RPMI7951 (cell line): Measurements from ENCODE around the gene CD300A. TPM values are rescaled to one million over a fixed set of nuclear protein-coding genes. Genes with fewer than 3 reads are reported as not detected.
A peak's percentile ranks its signal among the peaks of the same experiment; 100 is the strongest.
"Not testable (repeated sequence)": the region's sequence is repeated elsewhere in the genome, so short reads cannot be mapped to it uniquely, and the experiment has no call there.

ENCODE experiments used
- DNase-seq: peaks from one replicate; pipeline ENCODE4 v3.0.0-alpha.2; 2012; ENCODE audit warnings: low read depth
- total RNA-seq: library from RNA; depleted of rRNA; stranded (reverse); fragments of >200 nt; shearing (Covaris generic); gene quantifications from 2 replicates; pipeline ENCODE4 v1.2.3, GENCODE V29; 2014

Gene CD300A
- total RNA-seq, 1 experiment from 2014 or later = not detected

- peak; percentile 38 for DNase-seq
Observed at GRCh38 chr17:74478420-74479100, 12.1 kb downstream of the CD300A start.

DNA sequence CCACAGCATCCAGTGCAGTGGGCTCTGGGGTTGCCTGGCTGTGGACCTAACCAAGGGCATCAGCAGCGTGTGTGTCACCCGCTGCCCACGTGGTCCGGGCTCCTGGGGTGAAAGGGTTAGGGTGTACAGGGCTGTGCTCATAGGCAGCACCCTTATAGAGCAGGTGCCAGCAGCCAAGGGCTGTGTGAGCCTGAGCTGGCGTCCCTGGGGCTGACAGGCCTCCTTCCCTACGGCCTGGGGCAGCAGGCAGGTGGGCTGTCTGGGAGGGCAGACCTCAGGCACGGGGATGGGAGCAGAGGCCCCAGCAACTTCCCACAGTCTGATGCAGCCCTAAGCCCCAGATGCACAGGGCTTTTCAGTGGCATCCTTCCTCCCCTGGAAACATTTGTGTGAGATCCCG is 13.9 kb downstream of the CD300A start:
- no peak for DNase-seq

DNA sequence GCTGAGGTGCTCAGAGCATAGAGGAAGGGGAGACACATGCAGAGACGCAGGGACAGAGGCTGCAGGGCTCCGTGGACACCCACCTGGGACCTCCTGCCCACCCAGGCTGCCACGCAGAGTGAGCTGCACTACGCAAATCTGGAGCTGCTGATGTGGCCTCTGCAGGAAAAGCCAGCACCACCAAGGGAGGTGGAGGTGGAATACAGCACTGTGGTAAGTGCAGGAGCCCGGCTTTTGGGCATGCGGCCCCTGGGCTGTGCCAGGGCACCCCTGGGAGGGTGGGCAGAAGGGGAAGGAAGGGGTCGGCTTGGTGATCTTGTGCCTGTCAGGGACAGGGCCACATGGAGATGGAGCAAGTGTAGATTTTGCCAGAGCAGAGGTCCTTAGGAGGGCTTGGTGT is 15.2 kb downstream of the CD300A start:
- no peak for DNase-seq

- no peak for DNase-seq
Observed at GRCh38 chr17:74484066-74484465, 17.6 kb downstream of the CD300A start.

DNA sequence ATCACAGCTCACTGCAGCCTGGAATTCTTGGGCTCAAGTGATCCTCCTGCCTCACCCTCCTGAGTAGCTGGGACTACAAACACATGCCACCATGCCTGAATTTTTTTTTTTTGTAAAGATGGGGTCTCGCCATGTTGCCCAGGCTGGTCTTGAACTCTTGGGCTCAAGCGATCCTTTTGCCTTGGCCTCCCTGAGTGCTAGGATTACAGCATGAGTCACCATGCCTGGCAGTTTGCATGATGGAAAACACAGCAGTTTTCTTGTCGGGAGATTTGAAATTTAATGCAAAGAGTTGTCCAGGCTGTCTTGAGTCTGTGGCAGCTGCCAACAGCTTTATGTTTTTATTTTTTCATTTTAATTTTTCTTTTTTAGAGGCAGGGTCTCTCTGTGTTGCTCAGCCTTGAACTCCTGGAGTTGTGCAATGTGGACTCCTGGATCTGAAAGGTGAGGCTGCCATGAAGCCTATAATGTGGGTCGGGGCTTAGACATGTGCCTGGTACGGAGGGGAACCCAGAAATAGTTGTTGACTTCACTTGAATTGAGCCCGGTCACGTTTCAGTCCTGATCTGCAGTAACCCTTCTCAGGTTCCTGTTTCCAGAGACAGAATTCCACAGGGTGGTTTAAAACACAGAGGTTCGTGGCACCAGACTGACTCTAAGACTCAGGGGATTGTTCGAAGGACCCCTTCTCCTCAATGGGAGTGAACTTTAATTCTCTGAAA is 18.7 kb downstream of the CD300A start:
- DNase-seq = no peak

- no peak for DNase-seq
Observed at GRCh38 chr17:74485841-74486240, 19.4 kb downstream of the CD300A start.

DNA sequence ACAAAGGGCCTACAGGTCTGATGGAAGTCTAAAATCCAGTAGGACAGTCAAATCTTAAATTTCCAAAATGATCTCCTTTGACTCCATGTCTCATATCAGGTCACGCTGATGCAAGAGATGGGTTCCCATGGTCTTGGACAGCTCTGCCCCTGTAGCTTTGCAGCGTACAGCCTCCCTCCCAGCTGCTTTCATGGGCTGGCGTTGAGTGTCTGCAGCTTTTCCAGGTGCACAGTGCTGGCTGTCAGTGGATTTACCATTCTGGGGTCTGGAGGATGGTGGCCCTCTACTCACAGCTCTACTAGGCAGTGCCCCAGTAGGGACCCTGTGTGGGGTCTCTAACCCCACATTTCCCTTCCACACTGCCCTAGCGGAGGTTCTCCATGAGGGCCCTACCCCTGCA is 21.8 kb downstream of the CD300A start:
- not testable (repeated sequence) for DNase-seq

GRCh38 chr17:74490716-74491115 is 24.3 kb downstream of the CD300A start:
- no peak for DNase-seq

DNA sequence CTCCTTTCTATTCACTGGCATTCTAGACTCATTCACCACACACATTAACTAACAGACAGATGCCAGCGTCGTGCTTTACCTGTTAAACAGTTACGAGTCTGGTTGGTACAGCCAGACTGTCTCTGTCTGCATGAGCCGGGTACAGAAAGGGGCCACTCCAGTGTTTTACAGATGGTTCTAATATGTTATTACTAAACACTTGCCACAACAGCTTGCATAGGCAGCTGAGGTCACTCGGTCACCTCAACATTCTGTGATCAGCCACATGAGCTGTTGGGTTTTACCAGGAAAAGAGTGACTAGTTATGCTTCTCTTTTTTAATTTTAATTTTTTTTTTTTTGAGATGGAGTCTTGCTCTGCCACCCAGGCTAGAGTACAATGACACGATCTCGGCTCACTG is 25.2 kb downstream of the CD300A start:
- DNase-seq = no peak

DNA sequence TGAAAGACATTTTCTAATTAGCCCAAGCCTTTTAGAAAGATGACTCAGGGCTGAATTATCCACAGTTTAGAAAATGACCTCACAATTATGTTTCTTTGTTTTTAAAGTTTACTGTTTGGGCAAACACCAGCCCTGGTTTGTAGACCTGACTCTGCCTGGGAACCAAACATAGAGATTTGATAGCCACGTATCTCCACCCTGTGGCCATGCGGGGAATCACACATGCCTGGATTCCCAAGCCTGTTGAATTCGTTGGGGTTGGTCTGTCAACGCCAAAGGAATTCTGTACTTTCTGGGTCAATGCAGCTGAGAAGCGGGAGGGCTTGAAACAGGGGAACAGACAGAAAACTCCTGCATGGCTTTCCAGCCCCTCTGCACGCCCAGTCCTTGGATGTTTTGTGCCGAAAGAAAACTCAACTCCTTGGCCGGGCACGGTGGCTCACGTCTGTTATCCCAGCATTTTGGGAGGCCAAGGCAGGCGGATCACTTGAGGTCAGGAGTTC is 26.9 kb downstream of the CD300A start:
- peak; percentile 61 for DNase-seq

GRCh38 chr17:74497471-74497870 is 31.0 kb downstream of the CD300A start:
- DNase-seq = no peak

GRCh38 chr17:74499992-74500391 is 33.6 kb downstream of the CD300A start:
- DNase-seq = no peak

DNA sequence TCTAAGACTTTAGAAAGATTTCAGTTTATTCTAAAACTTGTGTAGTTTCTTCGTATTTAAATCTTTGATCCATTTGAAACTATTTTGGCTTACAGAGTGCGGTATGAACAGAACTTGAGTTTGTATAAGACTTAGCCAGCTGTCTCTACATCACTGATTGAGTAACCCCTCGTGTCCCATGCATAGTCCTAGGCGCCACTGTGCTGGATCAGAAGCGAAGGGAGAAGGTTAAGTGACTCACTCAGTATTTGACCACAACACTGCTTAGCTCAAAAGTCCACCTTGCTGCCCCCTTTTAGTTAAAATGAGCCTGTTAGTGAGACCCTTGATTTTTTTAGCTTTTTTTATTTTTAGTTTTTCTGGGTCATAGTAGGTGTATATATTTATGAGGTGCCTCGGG is 36.4 kb downstream of the CD300A start:
- peak; percentile 29 for DNase-seq

- peak; percentile 24 for DNase-seq
Observed at GRCh38 chr17:74503949-74504348, 37.5 kb downstream of the CD300A start.

GRCh38 chr17:74508156-74508555 is 41.7 kb downstream of the CD300A start:
- DNase-seq = no peak

DNA sequence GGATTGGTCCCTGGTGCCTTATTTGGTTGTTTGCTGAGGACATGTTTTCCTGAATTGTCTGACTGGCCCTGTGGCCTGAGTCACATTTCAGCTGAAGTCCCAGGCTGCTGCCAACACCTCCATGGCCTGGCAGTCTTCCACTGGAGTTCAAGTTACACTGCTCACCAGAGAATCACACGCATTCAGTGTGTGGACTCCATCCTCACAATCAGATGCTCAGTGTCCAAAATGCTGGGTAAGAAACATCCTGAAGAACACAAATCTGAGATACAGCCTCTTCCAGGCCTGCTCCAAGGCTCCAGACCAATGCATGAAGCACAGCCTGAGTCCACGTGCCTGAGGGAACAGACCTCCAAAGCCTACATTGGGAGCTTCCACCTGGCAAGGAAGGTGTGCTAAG is 45.6 kb downstream of the CD300A start:
- peak; percentile 82 for DNase-seq

GRCh38 chr17:74512624-74513091 is 46.2 kb downstream of the CD300A start:
- DNase-seq = peak; percentile 85

- DNase-seq = peak; percentile 65
Observed at GRCh38 chr17:74513987-74514631, 47.7 kb downstream of the CD300A start.

DNA sequence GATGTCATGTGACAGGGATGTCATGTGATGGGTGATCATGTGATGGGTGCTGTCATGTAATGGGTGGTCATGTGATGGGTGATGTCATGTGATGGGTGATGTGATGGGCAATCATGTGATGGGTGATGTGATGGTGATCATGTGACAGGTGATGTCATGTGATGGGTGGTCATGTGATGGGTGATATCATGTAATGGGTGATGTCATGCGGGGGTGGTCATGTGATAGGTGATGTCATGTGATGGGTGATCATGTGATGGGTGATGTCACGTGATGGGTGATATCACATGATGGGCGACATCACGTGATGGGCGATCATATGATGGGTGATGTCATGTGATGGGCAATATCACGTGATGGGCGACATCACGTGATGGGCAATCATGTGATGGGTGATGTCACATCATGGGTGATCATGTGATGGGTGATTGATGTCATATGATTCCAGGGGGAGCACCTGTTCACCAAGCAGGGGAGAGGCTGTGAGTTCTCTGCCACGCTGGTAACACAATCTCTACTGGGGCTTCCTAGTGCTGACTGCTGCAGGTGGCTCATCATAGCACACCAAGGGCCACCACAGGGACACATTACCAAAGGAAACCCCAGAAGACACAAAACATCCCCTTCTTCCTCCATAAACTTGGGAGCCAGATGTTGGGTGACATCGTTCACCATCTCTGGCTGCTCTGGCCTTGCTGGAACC is 48.3 kb downstream of the CD300A start:
- no peak for DNase-seq

DNA sequence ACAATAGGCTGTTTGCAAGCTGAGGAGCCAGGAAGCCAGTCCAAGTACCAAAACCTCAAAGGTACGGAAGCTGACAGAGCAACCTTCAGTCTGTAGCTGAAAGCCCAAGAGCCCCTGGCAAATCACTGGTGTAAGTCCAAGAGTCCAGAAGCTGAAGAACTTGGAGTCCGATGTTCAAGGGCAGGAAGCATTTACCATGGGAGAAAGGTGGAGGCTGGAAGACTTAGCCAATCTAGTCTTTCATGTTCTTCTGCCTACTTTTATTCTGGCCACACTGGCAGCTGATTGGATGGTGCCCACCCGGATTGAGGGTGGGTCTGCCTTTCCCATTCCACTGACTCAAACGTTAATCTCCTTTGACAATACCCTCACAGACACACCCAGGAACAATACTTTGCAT is 49.5 kb downstream of the CD300A start:
- no peak for DNase-seq

DNA sequence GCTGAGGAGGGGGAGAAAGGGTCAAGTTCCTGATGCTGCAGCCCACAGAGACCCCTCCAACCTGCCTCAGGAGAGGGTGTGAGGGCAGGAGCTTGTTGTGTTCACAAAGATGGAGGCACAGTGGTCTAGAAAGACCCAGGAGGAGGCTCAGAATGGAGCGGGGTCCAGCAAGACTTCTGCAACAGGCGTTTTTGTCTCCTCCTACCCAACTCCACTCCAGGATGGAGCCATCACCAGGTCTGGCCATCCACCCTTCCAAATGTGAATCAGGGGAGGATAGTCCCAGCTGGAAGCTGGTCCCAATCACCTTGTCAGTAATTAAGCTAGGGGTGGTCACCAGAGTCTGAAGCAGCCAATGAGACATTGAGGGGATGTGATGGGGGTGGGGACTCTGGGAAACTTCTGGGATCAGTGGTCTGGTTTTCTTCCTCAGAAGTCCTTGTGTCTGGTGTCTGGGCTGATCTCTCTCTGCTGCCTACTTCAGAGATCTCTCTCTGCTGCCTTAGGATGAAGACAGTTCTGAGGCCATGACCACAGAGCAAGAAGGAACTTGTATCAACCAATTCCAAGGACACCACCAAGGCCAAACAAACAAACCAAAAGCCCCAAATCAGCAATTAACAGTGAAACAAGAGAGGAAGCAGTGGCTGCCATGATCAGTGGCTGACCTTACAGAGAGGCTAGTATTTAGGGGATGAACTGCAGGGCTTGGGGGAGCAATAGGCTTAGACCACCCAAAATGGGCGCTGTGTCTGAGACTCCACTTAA is 50.3 kb downstream of the CD300A start:
- no peak for DNase-seq
